GM18861 (cell line): Measurements from ENCODE around the gene CLDN34.
A peak's percentile ranks its signal among the peaks of the same experiment; 100 is the strongest.

ENCODE experiments used
- ATAC-seq: cut with Tn5 transposase; IDR thresholded peaks from one replicate; pipeline ENCODE4 v1.9.1; 2021; ENCODE audit not compliant: unreplicated experiment

CLDN34 gene, protein sequence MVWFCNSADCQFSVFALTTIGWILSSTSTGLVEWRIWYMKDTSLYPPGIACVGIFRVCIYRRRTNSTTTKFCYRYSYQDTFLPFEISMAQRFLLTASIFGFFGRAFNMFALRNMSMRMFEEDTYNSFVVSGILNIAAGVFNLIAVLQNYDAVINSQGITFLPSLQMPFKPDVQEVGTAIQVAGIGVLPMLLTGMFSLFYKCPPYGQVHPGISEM

DNA sequence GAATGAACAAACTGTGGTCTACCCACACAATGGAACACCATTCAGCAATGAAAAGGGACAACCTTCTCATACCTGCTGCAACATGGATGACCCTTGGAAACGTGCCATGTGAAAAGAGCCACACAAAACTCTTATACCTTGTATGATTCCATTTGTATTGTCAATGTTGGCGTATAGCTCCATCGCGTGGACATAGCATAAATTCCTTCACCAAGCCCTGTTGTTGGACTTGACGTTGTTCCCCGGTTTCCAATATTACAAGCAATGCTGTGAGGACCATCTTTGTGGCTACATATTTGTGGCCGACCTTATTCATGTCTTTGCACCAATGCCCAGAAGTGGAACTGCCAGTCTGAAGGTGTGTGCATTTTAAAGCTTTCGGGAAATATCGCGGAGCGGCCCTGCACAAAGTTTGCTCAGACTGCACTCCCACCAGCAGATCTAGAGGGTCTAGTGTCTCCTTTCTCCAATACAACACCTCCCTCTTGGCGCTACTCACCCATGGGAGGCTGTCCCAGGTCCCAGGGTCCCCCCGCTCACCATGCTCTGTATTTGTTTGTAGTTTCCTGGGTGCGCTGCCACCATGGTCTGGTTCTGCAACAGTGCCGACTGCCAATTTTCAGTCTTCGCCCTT, at the start of gene CLDN34:
Gene CLDN34 (plus strand): TSS at position 584 of the 634 bp plus-strand sequence. CDS start 0 bp downstream, at position 584.
- ATAC-seq = no peak

DNA sequence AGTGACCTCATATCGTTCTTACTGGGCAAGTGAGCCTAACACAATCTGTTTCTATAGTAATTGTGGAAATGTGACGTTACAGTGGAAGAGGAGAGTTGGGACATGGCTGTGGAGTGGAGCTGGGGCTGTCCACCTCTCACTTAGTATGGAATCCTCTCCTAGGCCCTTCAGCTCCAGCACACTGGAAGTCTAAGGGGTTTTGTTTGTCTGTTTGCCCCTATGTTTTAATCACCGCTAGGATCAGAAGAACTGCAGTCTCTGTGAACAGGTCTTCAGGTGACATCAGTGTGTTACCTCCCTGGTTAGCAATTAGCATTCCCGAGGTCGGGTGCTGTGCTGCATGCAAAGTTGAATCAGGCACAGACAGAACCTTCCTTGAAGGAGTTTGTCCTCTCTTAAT, 49.3 kb upstream of the CLDN34 start:
- ATAC-seq = no peak

DNA sequence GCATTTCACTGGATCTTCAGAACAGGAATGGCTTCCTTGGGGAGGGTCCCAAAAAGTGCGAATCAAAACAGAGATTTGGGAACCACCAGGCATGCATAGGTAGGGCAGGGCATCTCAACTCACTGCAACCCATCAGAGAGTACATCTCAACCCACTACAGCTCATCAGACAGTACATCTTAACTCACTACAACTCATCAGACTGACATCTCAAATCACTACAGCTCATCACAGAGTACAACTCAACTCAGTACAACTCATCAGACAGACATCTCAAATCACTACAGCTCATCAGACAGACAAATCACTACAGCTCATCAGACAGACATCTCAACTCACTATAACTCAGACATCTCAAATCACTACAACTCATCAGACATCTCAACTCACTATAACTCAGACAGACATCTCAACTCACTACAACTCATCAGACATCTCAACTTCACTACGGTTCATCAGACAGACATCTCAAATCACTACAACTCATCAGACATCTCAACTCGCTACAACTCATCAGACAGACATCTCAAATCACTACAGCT, 47.5 kb upstream of the CLDN34 start:
- ATAC-seq = no peak

DNA sequence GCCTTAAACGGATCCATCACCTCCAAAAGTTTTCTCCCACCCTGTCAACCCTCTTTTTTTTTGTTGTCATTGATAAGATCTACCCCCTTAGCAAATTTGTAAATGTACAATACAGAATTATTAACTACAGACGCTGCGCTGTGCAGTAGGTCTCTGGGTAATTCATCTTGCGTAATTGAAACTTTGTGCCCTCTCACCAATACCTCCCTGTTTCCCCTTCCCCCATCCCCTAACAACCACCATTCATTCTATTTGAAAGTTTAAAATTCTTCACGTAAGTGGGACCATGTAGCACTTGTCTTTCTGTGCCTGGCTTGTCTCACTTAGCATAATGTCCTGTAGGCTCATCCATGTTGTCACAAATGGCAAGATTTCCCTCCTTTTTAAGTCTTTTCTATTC, 45.8 kb upstream of the CLDN34 start:
- ATAC-seq = no peak

DNA sequence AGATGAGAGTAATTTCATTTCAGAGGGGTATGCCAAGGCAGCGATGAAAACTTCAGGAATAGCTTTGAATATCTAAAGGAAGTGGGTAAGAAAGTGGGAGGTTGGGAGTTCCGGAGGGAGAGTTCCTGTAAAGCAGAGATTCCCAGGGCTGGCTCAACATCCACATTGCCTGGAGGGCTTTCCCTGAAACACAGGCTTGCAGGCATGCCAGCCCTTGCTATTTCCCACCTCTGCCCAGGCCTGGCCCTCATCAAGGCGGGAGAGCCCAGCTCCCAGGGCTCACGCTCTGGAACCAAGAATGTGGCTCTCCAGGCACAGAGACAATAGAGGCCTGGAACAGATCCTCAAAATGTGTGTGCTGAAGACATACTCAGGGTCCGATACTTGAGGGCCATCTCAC, 43.8 kb upstream of the CLDN34 start:
- ATAC-seq = no peak

DNA sequence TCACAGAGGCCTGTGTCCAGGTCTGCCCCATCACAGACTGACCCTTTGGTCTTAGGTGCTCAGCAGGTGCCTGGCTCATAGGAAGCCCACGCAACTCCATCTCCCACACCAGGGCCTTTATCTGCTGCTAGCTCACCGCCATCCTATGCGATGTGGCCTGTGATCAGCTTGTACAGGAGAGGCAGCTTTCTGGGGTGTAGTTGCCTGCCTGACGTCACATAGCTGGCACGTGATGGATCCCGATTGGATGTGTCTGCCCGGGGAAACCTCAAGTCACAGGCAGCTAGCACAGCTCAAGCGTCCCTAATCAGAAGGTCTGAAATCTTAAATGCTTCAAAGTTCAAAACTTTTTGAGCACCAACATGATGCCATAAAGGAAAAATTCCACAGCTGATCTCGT, 41.2 kb upstream of the CLDN34 start:
- ATAC-seq = no peak

DNA sequence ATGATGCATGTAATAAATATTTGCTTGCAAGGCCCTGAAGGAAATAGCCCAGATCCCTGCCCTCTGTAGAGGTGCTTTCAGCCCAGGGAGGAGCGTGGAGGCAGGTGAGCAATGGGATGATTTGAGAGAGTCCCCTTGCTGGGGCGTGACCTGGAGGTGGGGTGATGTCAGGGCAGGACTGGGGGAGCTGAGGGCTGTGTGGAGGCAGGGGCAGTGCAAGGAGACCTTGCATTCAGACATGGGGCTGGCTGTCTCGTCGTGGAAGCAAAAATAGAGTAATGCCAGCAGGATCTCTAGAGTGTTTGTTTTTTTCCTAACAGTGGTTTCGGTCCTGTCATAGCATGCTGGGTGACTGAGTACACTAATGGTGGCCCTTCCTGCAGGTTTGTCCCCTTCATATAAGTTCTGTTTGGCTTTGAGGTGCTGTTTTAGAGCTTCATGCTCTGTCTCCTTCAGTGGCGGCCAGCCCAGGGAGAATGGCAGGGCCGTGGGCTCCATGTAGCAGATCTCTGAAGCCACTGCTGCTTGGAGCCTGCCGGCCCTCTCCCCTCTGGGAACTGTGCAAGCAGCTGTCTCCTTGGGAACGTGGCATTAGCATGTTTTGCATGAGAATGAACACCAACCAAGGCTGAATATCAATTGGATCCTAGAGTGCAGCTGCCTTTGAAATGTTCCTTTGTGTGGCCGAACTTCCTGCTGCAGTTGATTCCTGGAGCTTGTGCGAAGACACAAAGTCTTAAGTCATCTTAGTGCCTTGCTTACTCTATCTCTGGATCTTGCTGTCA, 39.3 kb upstream of the CLDN34 start:
- no peak for ATAC-seq

DNA sequence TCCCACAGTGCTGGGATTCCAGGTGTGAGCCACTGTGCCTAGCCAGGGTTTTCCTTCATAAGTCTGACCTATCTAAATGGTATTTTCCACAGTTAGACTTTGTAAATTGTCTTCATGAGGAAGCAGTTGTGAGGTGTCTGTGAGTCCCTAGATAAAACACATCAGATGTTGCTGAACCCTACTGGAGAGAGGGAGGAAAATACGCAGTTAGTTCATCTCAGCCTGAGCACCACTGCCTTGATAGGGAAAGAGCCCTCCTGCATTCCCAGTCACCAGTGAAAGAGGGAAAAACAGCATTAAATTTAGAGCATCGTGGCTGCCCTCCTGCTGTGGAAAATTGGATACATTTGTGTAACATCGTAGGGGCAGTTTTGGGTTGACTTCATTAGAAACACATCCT, 31.7 kb upstream of the CLDN34 start:
- no peak for ATAC-seq

DNA sequence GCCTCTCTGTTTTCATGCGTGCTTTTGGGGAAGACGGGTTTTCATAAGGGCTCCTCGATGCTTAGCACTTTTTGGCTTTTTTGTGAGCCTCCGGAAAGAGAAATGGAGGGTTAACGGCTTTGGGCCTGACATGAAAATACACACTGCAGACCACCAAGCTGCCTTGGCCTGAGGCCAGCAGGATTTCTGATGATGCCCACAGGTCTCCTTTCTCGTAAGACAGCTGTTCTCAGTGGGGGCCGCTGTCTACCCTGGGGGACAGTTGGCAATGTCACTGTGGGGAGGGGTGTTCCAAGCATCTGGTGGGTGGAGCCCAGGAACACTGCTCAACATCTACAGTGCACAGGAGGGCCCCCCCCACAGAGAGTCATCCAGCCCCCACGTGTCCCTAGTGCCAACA, 29.4 kb upstream of the CLDN34 start:
- no peak for ATAC-seq

DNA sequence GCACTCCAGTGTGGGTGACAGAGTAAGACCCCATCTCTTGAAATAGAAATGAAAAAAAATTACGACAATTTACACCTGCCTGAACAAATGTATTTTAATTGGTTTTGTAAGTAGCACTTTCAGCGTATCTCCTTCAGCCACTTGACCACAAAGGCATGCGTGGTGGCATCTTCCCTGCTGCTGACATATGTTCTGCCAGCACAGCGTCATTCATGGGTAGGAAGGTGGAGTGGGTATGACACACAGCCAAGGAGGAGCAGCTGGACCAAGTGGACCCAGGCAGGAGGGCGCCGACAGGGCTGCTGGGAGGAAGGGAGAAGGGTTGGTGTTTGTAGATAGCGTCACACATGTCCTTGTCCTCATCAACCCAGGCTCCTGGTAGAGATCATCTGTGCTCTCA, 28.6 kb upstream of the CLDN34 start:
- no peak for ATAC-seq

DNA sequence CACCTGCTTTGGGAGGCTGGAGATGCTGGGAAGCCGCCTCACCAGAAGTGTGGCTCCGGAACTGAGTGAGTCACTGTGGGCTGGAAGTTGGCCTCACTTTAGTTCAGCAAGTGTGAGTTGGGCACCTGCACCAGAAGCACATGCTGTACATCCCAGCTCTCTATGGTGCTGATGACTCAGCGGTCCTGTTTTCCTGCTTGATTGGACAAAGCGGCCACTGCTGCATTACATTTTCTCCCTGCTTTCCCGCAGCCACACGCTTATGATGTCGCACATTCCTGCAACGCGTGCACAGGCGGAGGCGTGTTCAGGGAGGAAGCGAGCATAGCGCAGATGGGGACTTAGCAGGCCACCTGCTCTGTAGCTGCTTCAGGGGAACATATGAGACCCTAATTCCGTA, 26.7 kb upstream of the CLDN34 start:
- ATAC-seq = no peak

DNA sequence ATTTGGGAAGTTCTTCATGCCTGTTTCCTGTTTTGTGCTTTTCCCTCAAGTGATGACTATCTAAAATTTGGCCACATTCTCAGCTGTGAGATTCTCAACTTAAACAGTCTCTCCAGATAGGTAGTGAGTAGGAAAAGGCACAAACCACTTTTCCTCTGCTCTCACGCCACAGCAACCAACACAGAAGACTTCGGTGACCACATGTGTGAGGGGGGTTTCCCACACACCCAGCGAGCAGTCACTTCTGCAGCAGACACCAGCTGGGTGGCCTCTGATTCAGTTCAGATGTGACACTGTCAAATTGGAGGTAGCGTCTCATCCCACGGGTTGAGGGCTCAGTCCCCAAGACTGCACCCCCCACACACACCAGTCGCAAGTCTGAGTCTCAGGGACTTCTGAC, 25.1 kb upstream of the CLDN34 start:
- peak; percentile 93 for ATAC-seq

DNA sequence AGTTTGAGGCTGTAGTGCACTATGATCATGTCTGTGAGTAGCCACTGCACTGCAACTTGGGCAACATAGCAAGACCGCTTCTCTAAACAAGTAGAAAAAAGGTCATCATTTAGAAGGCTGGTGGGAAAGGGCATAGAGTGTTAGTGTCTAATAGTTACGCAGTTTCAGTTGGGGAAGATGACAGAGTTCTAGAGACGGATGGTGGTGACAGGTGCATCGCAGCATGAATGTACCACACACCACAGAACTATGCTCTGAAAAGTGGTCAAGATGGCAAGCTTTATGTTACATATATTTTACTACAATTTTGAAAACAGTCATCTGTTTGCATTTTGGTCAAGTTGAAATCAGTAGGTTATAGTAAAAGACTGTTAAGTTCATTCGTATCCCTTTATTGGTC, 23.7 kb upstream of the CLDN34 start:
- no peak for ATAC-seq

DNA sequence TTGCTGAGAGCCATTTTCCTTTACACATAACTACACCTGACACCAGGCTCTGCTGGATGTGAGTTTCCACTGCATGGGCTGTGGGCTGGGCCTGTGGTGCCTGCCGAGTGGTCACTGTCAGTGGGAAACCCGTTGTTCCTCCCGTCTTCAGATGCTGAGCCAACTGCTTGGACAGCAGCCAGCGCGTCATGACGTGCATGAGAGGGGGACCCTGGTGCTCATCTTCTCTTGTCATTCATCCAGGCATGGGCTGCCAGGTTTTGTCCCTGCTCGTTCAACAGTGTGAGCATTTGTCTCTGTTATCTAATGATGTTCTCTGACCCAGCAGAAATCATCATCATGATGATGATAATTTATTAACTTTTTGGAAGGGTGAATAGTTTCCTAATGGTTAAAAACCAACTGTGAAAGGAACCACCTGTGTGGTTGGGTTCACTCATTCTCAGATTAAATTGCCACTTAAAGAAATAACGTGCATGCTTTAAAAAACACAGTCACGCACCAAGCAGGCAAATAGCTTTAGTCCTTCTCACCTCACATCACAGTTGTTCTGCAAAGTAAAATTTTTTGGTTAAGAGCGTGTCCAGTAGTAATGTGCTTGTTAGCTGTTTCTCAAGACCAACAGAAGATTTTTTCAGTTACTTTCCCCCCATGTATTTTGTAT, 19.9 kb upstream of the CLDN34 start:
- ATAC-seq = no peak

DNA sequence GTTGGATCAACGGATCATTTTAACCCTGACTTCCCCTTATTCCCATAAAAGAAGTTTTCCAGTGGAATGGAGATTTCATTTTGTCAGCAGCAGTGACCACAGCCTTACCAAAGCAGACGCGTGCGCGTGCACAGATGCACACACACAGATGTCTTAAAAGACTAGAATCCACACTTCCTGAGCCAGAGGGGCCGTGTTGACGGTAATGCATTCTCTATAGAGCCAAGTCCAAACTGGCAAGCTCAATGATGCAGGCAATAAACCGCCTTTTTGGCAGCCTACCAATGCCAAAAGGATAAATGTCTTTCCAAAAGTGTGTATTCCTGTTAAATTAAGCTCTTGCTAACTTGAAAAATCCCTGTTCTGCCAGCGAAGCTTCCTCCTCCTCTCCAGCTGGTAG, 18.8 kb upstream of the CLDN34 start:
- no peak for ATAC-seq

DNA sequence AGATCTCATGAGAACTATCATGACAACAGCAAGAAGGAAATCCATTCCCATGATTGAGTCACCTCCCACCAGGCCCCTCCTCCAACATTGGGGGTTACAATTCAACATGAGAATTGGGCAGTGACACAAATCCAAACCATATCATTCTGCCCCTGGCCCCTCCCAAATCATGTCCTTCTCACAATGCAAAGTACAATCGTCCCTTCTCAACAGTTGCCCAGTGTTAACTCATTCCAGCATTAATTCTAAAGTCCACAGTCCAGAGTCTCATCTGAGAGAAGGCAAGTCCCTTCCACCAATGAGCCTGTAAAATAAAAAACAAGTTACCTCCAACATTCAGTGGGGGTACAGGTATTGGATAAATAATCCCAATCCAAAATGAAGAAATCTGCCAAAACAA, 14.9 kb upstream of the CLDN34 start:
- no peak for ATAC-seq

DNA sequence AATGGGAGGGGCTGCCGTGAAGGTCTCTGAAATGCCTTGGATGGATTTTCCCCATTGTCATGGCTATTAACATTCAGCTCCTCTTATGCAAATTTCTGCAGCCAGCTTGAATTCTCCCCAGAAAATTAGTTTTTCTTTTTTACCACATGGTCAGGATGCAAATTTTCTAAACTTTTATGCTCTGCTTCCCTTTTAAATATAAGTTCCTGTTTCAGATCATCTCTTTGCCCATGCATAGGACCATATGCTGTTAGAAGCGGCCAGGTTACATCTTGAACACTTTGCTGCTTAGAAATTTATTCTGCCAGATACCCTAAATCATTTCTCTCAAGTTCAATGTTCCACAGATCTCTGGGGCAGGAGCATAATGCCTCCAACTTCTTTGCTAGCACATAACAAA, 13.8 kb upstream of the CLDN34 start:
- no peak for ATAC-seq

DNA sequence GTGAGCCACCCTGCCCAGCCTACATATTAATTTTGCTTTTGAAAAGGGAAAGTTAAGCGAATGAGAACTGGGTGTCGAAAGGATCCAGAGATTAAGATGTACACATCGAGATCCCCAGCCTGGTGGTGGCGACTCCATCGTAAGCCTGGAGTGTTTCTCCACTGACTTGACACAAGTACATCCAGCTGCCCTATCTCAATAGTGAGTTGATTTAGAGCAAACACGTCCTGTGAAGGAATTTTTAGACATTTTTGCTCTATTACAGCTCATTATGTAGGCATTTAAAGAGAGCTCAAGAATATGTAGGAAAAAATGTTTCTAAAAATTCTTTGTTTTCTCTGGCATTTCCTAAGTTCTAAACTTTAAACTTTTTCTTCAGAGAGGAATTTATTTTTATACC, 11.7 kb upstream of the CLDN34 start:
- ATAC-seq = no peak

DNA sequence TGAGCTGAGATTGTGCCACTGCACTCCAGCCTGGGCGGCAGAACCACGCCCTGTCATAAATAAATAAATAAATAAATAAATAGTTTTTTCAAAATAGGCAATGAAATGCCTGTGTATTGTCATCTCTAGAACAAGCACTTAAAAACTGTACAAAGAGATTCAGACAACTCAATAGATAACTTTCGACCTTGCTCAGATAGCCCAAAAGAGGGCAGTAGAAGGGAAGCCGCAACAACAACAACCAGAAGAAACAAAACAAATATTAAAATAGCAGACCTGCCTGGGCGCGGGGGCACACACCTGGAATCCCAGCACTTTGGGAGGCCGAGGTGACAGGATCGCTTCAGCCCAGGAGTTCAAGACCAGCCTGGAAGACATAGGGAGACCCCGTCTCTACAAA, 9.4 kb upstream of the CLDN34 start:
- no peak for ATAC-seq

DNA sequence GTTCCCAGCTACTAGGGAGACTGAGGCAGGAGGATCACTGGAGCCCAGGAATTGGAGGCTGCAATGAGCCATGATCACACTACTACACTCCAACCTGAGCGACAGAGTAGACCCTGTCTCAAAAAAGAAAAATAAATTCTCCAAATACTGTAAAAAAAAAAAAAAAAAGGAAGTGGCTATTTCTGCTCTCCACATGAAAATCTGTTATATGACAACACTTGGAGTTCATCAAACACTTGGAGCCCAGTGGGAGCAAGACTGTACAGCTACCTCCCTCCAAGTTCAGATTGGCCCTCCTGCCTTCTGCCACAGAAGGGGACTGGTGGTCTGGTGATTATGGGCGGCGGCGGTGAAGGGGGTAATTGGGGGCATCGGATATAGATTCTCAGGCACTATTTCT, 9.0 kb upstream of the CLDN34 start:
- ATAC-seq = no peak

DNA sequence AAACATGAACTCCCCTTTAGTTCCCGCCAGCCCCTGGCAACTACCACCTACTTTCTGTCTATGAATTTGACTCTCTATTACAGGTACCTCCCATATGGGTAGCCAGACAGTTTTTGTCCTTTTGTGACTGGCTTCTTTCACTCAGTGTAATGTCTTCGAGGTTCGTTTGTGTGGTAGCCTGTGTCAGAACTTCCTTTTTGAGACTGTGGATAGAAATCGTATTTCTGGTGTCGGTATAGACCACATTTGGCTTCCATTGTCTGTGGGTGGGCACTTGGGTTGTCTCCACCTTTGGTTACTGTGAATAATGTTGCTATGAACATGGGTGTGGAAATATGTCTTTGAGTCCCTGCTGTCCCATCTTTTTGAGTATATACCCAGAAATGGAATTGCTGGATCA, 5.4 kb upstream of the CLDN34 start:
- ATAC-seq = no peak

DNA sequence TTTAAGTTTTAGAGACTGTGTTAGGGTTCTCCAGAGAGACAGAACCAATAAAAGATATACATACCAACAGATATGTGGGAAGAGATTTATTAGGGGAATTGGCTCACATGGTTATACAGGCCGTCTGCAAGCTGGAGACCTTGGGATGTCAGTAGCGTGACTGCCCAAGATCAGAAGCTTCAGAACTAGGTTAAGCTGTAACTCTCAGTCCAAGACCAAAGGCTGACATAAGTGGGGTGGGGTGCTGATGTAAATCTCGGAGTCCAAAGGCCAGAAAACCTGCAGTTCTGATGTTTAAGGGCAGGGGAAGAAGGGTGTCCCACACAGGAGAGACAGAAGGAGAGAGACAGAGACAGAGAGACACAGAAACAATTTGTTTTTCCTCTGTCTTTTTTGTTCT, 10.5 kb downstream of the CLDN34 start:
- no peak for ATAC-seq
